IMR-90 (cell line): ENCODE measurements around the gene NANS. TPM values are rescaled to one million over a fixed set of nuclear protein-coding genes. Genes with fewer than 3 reads are reported as not detected.
A peak's percentile ranks its signal among the peaks of the same experiment; 100 is the strongest.

ENCODE experiments used
- ATAC-seq: fragments of 200-7000 bp; cut with Tn5 transposase; 2 replicates; pipeline ENCODE4 v1.9.1; 2020; ENCODE audit warnings: low read depth, mild to moderate bottlenecking, moderate library complexity
- BruUV-seq: library from RNA; stranded (reverse); fragments of 400-500 nt; replicated peaks from 2 replicates; lab custom pipeline; 2021; lab: Mats Ljungman, UMichigan
- CTCF ChIA-PET: fragments of 300-600 bp; formaldehyde crosslinking; extraction: SDS; loops from one replicate; lab custom pipeline; 2021; ENCODE audit warnings: antibody characterized with exemption; lab: Yijun Ruan, JAX
- POLR2A ChIA-PET: fragments of 300-600 bp; sonication (Branson Sonifier 250); formaldehyde crosslinking; loops from one replicate; lab custom pipeline; 2022; ENCODE audit warnings: antibody characterized with exemption; ENCODE audit not compliant: unreplicated experiment; lab: Charles Lee
- DNase-seq: peaks from one replicate; pipeline ENCODE4 v3.0.0; 2013
- H2AFZ ChIP-seq: replicated peaks from 2 replicates; pipeline ENCODE3; 2013; ENCODE audit warnings: low read length, mild to moderate bottlenecking; ENCODE audit not compliant: poor library complexity
- H2AK5ac ChIP-seq: 2 replicates; pipeline ENCODE4 v1.6.1; 2013; ENCODE audit warnings: low read depth, low read length, inconsistent platforms
- H2AK9ac ChIP-seq: replicated peaks from 2 replicates; pipeline ENCODE3; 2013; ENCODE audit warnings: mild to moderate bottlenecking, low read depth, low read length, moderate library complexity; ENCODE audit not compliant: poor library complexity
- H2BK120ac ChIP-seq: 2 replicates; pipeline ENCODE4 v1.6.1; 2013; ENCODE audit warnings: low read depth, low read length, inconsistent platforms
- H2BK15ac ChIP-seq: 3 replicates; pipeline ENCODE4 v1.6.1; 2013; ENCODE audit warnings: low read depth, low read length, inconsistent platforms
- H2BK20ac ChIP-seq: 2 replicates; pipeline ENCODE4 v1.6.1; 2013; ENCODE audit warnings: low read depth, mild to moderate bottlenecking, inconsistent platforms, low read length, moderate library complexity
- H2BK5ac ChIP-seq: 2 replicates; pipeline ENCODE4 v1.6.1; 2013; ENCODE audit warnings: mild to moderate bottlenecking, low read depth, low read length, inconsistent platforms; ENCODE audit not compliant: poor library complexity, severe bottlenecking
- H3K14ac ChIP-seq: replicated peaks from 2 replicates; pipeline ENCODE4 v1.6.1; 2013; ENCODE audit warnings: low read depth, low read length, inconsistent platforms
- H3K18ac ChIP-seq: 2 replicates; pipeline ENCODE4 v1.6.1; 2013; ENCODE audit warnings: low read depth, low read length, control low read depth
- H3K23ac ChIP-seq: 2 replicates; pipeline ENCODE4 v1.6.1; 2013; ENCODE audit warnings: low read depth, low read length, inconsistent platforms
- H3K27ac ChIP-seq: 2 replicates; pipeline ENCODE4 v1.5.1; 2013; ENCODE audit warnings: mild to moderate bottlenecking, control low read depth, low read length; ENCODE audit not compliant: insufficient read depth
- H3K27me3 ChIP-seq: 2 replicates; pipeline ENCODE4 v1.6.1; 2013; ENCODE audit warnings: low read length; ENCODE audit not compliant: control insufficient read depth, insufficient read depth
- H3K36me3 ChIP-seq: 2 replicates; pipeline ENCODE4 v1.6.1; 2013; ENCODE audit warnings: low read length, mixed read lengths; ENCODE audit not compliant: control insufficient read depth, insufficient read depth
- H3K4ac ChIP-seq: 2 replicates; pipeline ENCODE4 v1.6.1; 2013; ENCODE audit warnings: low read depth, low read length, inconsistent platforms
- H3K4me1 ChIP-seq: 2 replicates; pipeline ENCODE4 v1.6.1; 2013; ENCODE audit warnings: low read length, mixed read lengths; ENCODE audit not compliant: control insufficient read depth, insufficient read depth
- H3K4me2 ChIP-seq: 2 replicates; pipeline ENCODE4 v1.6.1; 2013; ENCODE audit warnings: low read depth, mild to moderate bottlenecking, control low read depth, low read length, moderate library complexity
- H3K4me3 ChIP-seq: 2 replicates; pipeline ENCODE4 v1.5.1; 2013; ENCODE audit warnings: low read depth, mild to moderate bottlenecking, control low read depth, low read length, moderate library complexity; ENCODE audit not compliant: insufficient read depth
- H3K56ac ChIP-seq: 2 replicates; pipeline ENCODE4 v1.6.1; 2013; ENCODE audit warnings: low read length, inconsistent platforms; ENCODE audit not compliant: insufficient read depth; ENCODE audit errors: extremely low read depth
- H3K79me1 ChIP-seq, 2 experiments: 2 replicates each; pipeline ENCODE4 v1.6.1; 2013; ENCODE audit warnings: low read length in 2 of 2, inconsistent platforms in 1 of 2, low read depth in 1 of 2
- H3K9ac ChIP-seq: 2 replicates; pipeline ENCODE4 v1.6.1; 2013; ENCODE audit warnings: low read depth, low read length, control low read depth
- H3K9me1 ChIP-seq: 2 replicates; pipeline ENCODE4 v1.6.1; 2013; ENCODE audit warnings: low read length, inconsistent platforms; ENCODE audit not compliant: insufficient read depth
- H3K9me3 ChIP-seq: 2 replicates; pipeline ENCODE4 v1.6.1; 2013; ENCODE audit warnings: low read length; ENCODE audit not compliant: control insufficient read depth, insufficient read depth
- H4K20me1 ChIP-seq: 2 replicates; pipeline ENCODE4 v1.6.1; 2013; ENCODE audit warnings: low read length, inconsistent platforms; ENCODE audit not compliant: insufficient read depth
- H4K5ac ChIP-seq: 2 replicates; pipeline ENCODE4 v1.6.1; 2013; ENCODE audit warnings: mild to moderate bottlenecking, low read depth, low read length, control low read depth
- H4K8ac ChIP-seq, 2 experiments: 2 replicates each; pipeline ENCODE4 v1.6.1; 2013; ENCODE audit warnings: low read depth in 2 of 2, low read length in 2 of 2, control low read depth in 1 of 2, inconsistent platforms in 1 of 2
- H4K91ac ChIP-seq: 2 replicates; pipeline ENCODE4 v1.6.1; 2013; ENCODE audit warnings: low read depth, low read length, inconsistent platforms; ENCODE audit not compliant: insufficient read depth
- MAFK ChIP-seq: IDR thresholded peaks from 2 replicates; pipeline ENCODE4 v1.6.1; 2012; ENCODE audit warnings: low read depth, low read length, improper control_type of control experiment
- RCOR1 ChIP-seq: IDR thresholded peaks from 2 replicates; pipeline ENCODE4 v1.6.1; 2012; ENCODE audit warnings: mild to moderate bottlenecking, low read length, improper control_type of control experiment; ENCODE audit not compliant: insufficient replicate concordance
- SMC3 ChIP-seq: fragments of 150-350 bp; IDR thresholded peaks from 2 replicates; pipeline ENCODE4 v1.6.1; 2016; ENCODE audit warnings: low read depth, mild to moderate bottlenecking, antibody characterized with exemption, low read length, moderate library complexity
- dilution Hi-C: fragments of 300-500 bp; cut with HindIII; formaldehyde crosslinking; loops from one replicate; pipeline ENCODE4 v1.14.3; 2018; ENCODE audit warnings: low sequenced_read_pairs; ENCODE audit not compliant: unreplicated experiment
- in situ Hi-C: fragments of 300-500 bp; cut with MboI; formaldehyde crosslinking; loops from 3 replicates; pipeline ENCODE4 v1.14.3; 2019; ENCODE audit warnings: low sequenced_read_pairs, inconsistent platforms, mixed read lengths
- intact Hi-C: fragments of 100-400 bp; cut with micrococcal nuclease; formaldehyde crosslinking; loops from 2 replicates; pipeline ENCODE4 v1.10.0; 2022
- polyA plus RNA-seq, 3 experiments: library from polyadenylated mRNA; depleted of rRNA; stranded (reverse); fragments of >200 nt; gene quantifications; 2 replicates each; pipeline ENCODE4 v1.2.3, GENCODE V29; 2012; ENCODE audit warnings: low replicate concordance in 1 of 3
- total RNA-seq: library from RNA; depleted of rRNA; stranded (reverse); fragments of >200 nt; gene quantifications from 2 replicates; pipeline ENCODE4 v1.2.3, GENCODE V29; 2012

The NANS gene
- total and polyA plus RNA-seq, 2 of the 4 experiments (the other 2 are of a cell fraction): 210 to 306 TPM

- no peak overlapping the region; a peak in 1 of 4 replicates for H4K8ac ChIP-seq
- no peak overlapping the region for H2AK5ac ChIP-seq
- no peaks in the 10 kb centered on the region for H3K9me3 ChIP-seq
- BruUV-seq: no TSS peak
- ATAC-seq: no peak
- no peak overlapping the region; the same call in 1 of the 2 replicates for H2BK120ac ChIP-seq
- no peak overlapping the region for H2AFZ ChIP-seq
- no peak overlapping the region for H3K14ac ChIP-seq
- peaks cover 9% of the 10 kb centered on the region for H3K4me1 ChIP-seq
- H3K23ac ChIP-seq: no peak overlapping the region
- CTCF ChIA-PET: interaction anchor here (0.9 kb wide), 1 partner anchor 10 kb away, joined by 3 read pairs; no protein-coding TSS in a partner anchor
- dilution Hi-C loops (no loop called here), intact Hi-C loops (no loop called here), in situ Hi-C loops (no loop called here)
- H3K9ac ChIP-seq: no peak overlapping the region
- no peak overlapping the region for H4K5ac ChIP-seq
- no peak for DNase-seq
- no peak overlapping the region for H3K18ac ChIP-seq
- H4K91ac ChIP-seq: no peak overlapping the region
- H2BK15ac ChIP-seq: peak overlapping the region; percentile 99; the same call in 1 of the 3 replicates
- H3K4me2 ChIP-seq: no peak overlapping the region
- TF ChIP-seq RCOR1: no peak
- TF ChIP-seq SMC3: no peak
- TF ChIP-seq MAFK: peak; percentile 33; the same call in 1 of the 2 replicates
- no peaks in the 10 kb centered on the region for H4K20me1 ChIP-seq
- H3K4me3 ChIP-seq: no peak overlapping the region
- no peak overlapping the region for H3K4ac ChIP-seq
- H2BK5ac ChIP-seq: peak overlapping the region; percentile 4
- no peak overlapping the region for H2AK9ac ChIP-seq
- H3K9me1 ChIP-seq: peaks cover 19% of the 10 kb centered on the region
- no peaks in the 10 kb centered on the region for H3K27me3 ChIP-seq
- H3K27ac ChIP-seq: no peak overlapping the region
- H3K79me1 ChIP-seq: peaks cover 0 to 14% of the 10 kb centered on the region in 2 experiments; a peak in 2 of 4 replicates
- peak overlapping the region; percentile 61; the same call in 1 of the 2 replicates for H3K56ac ChIP-seq
- H2BK20ac ChIP-seq: no peak overlapping the region; the same call in 1 of the 2 replicates
- POLR2A ChIA-PET: no interaction called here
- H3K36me3 ChIP-seq: no peaks in the 10 kb centered on the region
These were observed 25.4 kb upstream of the NANS start for GRCh38 chr9:98031169-98031568.
